ENCODE results near the gene OLFM2. TPM values are rescaled to one million over a fixed set of nuclear protein-coding genes. Genes with fewer than 3 reads are reported as not detected.

The OLFM2 gene
- total RNA-seq, 2 donors from 2014 or later, result 3.1 to 11.9 TPM

- intact Hi-C loops (cut with DNase I), result no loop called here
- ATAC-seq (no peak), DNase-seq (no peak)
- WGBS, 2 donors, result 49 to 77% methylated on average over 3 to 5 of the region's 5 CpGs
- no peak overlapping the region for H3K4me3 ChIP-seq
- no peak overlapping the region for H3K27ac ChIP-seq
- H3K9me3 ChIP-seq, result no peaks in the 10 kb centered on the region
- TF ChIP-seq CTCF (IDR thresholded peaks at IDR 0.05) (no peak), POLR2A (IDR thresholded peaks at IDR 0.05) (no peak)
- H3K36me3 ChIP-seq (replicated peaks in 1 of 2; ENCODE audit: insufficient read depth in 1 of 2, low read depth in 2 of 2), result no peaks in the 10 kb centered on the region
- no peaks in the 10 kb centered on the region for H3K4me1 ChIP-seq
- H3K27me3 ChIP-seq, result no peaks in the 10 kb centered on the region
Observed at GRCh38 chr19:9901642-9902041, 34.7 kb downstream of the OLFM2 start.

- 68 to 73% methylated on average over 4 to 5 of the region's 5 CpGs for whole genome bisulfite sequencing, 2 donors
- intact Hi-C loops (cut with DNase I), result no loop called here
- no peaks in the 10 kb centered on the region for H3K27me3 ChIP-seq
Observed at GRCh38 chr19:9901020-9901419, 35.3 kb downstream of the OLFM2 start.

GRCh38 chr19:9891609-9892373 is 44.5 kb downstream of the OLFM2 start:
- WGBS, 2 donors, result 60 to 85% methylated on average over 3 to 6 of the region's 6 CpGs
- Histone ChIP-seq H3K27ac (no peak overlapping the region), H3K4me1 (no peaks in the 10 kb centered on the region), H3K27me3 (no peaks in the 10 kb centered on the region), H3K36me3 (replicated peaks in 1 of 2; ENCODE audit: insufficient read depth in 1 of 2, low read depth in 2 of 2) (no peaks in the 10 kb centered on the region), H3K4me3 (no peak overlapping the region), H3K9me3 (no peaks in the 10 kb centered on the region)
- intact Hi-C loops (cut with DNase I), result no loop called here
- ATAC-seq, result no peak
- no peak for DNase-seq
- TF ChIP-seq CTCF (IDR thresholded peaks at IDR 0.05) (no peak), POLR2A (IDR thresholded peaks at IDR 0.05) (no peak)

More at GRCh38 chr19:9901020-9901419, 35.3 kb downstream of the OLFM2 start:
- Histone ChIP-seq H3K27ac (no peak overlapping the region), H3K36me3 (replicated peaks in 1 of 2; ENCODE audit: insufficient read depth in 1 of 2, low read depth in 2 of 2) (no peaks in the 10 kb centered on the region), H3K4me1 (no peaks in the 10 kb centered on the region), H3K9me3 (no peaks in the 10 kb centered on the region), H3K4me3 (no peak overlapping the region)
- TF ChIP-seq CTCF (IDR thresholded peaks at IDR 0.05) (no peak), POLR2A (IDR thresholded peaks at IDR 0.05) (no peak)
- DNase-seq, result no peak
- no peak for ATAC-seq

- Histone ChIP-seq H3K9me3 (no peaks in the 10 kb centered on the region), H3K36me3 (replicated peaks in 1 of 2; ENCODE audit: insufficient read depth in 1 of 2, low read depth in 2 of 2) (no peaks in the 10 kb centered on the region), H3K4me1 (no peaks in the 10 kb centered on the region), H3K27ac (no peak overlapping the region), H3K4me3 (no peak overlapping the region), H3K27me3 (no peaks in the 10 kb centered on the region)
- intact Hi-C loops (cut with DNase I), result no loop called here
- TF ChIP-seq CTCF (IDR thresholded peaks at IDR 0.05) (peak in 1 of 7 experiments; percentile 17), POLR2A (IDR thresholded peaks at IDR 0.05) (no peak)
- ATAC-seq (no peak), DNase-seq (peak in 3 of 4 donors; percentile 12 to 30 (median 26))
- 29 to 37% methylated on average over 3 to 8 of the region's 8 CpGs for WGBS, 2 donors
Observed at GRCh38 chr19:9885077-9885552, 51.2 kb downstream of the OLFM2 start.

GRCh38 chr19:9883764-9884163 is 52.6 kb downstream of the OLFM2 start:
- no peak for DNase-seq
- H3K4me1 ChIP-seq, result no peaks in the 10 kb centered on the region
- H3K27me3 ChIP-seq, result no peaks in the 10 kb centered on the region
- intact Hi-C loops (cut with DNase I), result no loop called here
- no peak for ATAC-seq
- no peak overlapping the region for H3K4me3 ChIP-seq
- WGBS, 2 donors, result 61 to 63% methylated on average over 6 to 12 of the region's 12 CpGs
- H3K27ac ChIP-seq, result no peak overlapping the region
- TF ChIP-seq POLR2A (IDR thresholded peaks at IDR 0.05) (no peak), CTCF (IDR thresholded peaks at IDR 0.05) (no peak)
- no peaks in the 10 kb centered on the region for H3K9me3 ChIP-seq
- H3K36me3 ChIP-seq (replicated peaks in 1 of 2; ENCODE audit: insufficient read depth in 1 of 2, low read depth in 2 of 2), result no peaks in the 10 kb centered on the region
